HG02642 (cell line): Measurements from ENCODE around the gene ZFAND6.
A peak's percentile ranks its signal among the peaks of the same experiment; 100 is the strongest.

ENCODE experiments used
- ATAC-seq: cut with Tn5 transposase; IDR thresholded peaks from one replicate; pipeline ENCODE4 v1.9.1; 2021; ENCODE audit warnings: mild to moderate bottlenecking; ENCODE audit not compliant: unreplicated experiment, poor library complexity

ZFAND6 gene

GRCh38 chr15:80161468-80162016, 102.1 kb downstream of the ZFAND6 start:
- no peak for ATAC-seq

- no peak for ATAC-seq
Measured at GRCh38 chr15:80162059-80162554, 102.6 kb downstream of the ZFAND6 start.

- no peak for ATAC-seq
Measured at GRCh38 chr15:80163217-80163616, 103.7 kb downstream of the ZFAND6 start.

- ATAC-seq = no peak
Measured at GRCh38 chr15:80163897-80164296, 104.4 kb downstream of the ZFAND6 start.

- no peak for ATAC-seq
Measured at GRCh38 chr15:80167936-80168335, 108.5 kb downstream of the ZFAND6 start.

- no peak for ATAC-seq
Measured at GRCh38 chr15:80168421-80168820, 108.9 kb downstream of the ZFAND6 start.

- ATAC-seq = no peak
Measured at GRCh38 chr15:80169768-80170357, 110.4 kb downstream of the ZFAND6 start.

- no peak for ATAC-seq
Measured at GRCh38 chr15:80170596-80170995, 111.1 kb downstream of the ZFAND6 start.

GRCh38 chr15:80171787-80172186, 112.3 kb downstream of the ZFAND6 start:
- ATAC-seq = no peak

GRCh38 chr15:80172401-80172800, 112.9 kb downstream of the ZFAND6 start:
- no peak for ATAC-seq

GRCh38 chr15:80173022-80173759, 113.7 kb downstream of the ZFAND6 start:
- peak; percentile 81 for ATAC-seq

- no peak for ATAC-seq
Measured at GRCh38 chr15:80174017-80174746, 114.7 kb downstream of the ZFAND6 start.

GRCh38 chr15:80175436-80175835, 116.0 kb downstream of the ZFAND6 start:
- ATAC-seq = no peak

GRCh38 chr15:80176443-80176842, 117.0 kb downstream of the ZFAND6 start:
- ATAC-seq = no peak

- no peak for ATAC-seq
Measured at GRCh38 chr15:80177156-80177555, 117.7 kb downstream of the ZFAND6 start.

- ATAC-seq = no peak
Measured at GRCh38 chr15:80179025-80179759, 119.7 kb downstream of the ZFAND6 start.

GRCh38 chr15:80179935-80180334, 120.5 kb downstream of the ZFAND6 start:
- no peak for ATAC-seq

GRCh38 chr15:80180468-80180867, 121.0 kb downstream of the ZFAND6 start:
- ATAC-seq = no peak

GRCh38 chr15:80180986-80181385, 121.5 kb downstream of the ZFAND6 start:
- ATAC-seq = no peak

GRCh38 chr15:80182611-80183261, 123.3 kb downstream of the ZFAND6 start:
- ATAC-seq = no peak
